ENCODE results near the gene ADAMTS17. TPM values are rescaled to one million over a fixed set of nuclear protein-coding genes. Genes with fewer than 3 reads are reported as not detected.

ADAMTS17 gene
- total RNA-seq, 1 experiment from 2014 or later, result 4.2 TPM

DNA sequence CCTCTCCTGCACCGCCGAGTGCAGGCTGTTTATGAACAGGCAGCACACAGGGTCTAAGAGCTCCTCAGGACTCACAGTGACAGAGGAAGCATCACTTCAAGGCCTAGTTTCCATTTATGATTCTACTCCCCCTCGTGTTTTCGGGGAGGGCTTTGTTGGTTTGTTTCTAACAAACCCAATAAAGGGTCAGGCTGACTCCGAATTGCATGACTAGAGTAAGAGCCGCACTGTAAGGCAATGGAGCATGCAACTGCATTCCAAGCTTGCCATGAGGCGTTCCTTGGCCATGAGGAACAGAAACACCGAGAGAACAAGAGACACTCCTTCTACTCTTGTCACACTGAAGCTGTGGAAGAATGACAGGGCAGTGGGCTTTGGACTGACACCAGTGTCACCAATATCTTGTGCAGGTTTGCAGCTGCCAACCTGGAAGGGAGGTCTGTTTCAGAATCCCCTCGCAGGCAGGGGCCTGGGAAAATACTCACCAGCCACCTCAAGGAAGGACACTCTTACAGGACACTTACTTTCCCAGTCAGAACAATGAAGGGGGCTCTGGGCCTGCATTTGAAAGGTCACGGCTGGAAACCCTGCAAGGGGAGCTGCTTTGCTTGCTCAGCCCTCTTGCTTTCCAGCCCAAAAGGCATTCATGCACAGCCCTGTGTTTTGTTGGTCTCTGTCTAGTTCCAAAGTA lies 96.8 kb downstream of the ADAMTS17 start:
- intact Hi-C loops (cut with micrococcal nuclease), result no loop called here
- Histone ChIP-seq H3K27me3 (ENCODE audit: insufficient read depth, low read length) (no peaks in the 10 kb centered on the region), H3K9me2 (ENCODE audit: insufficient read depth) (no peaks in the 10 kb centered on the region), H3K4me2 (ENCODE audit: low read length) (no peak overlapping the region), H3K4me1 (ENCODE audit: control insufficient read depth in 1 of 2, insufficient read depth in 2 of 2, low read length in 2 of 2) (peaks cover 4 to 15% of the 10 kb centered on the region in 2 experiments; a peak in 3 of 4 replicates), H3K9me3 (ENCODE audit: control insufficient read depth in 1 of 2, insufficient read depth in 1 of 2, low read depth in 1 of 2, low read length in 2 of 2) (no peaks in the 10 kb centered on the region), H2AFZ (ENCODE audit: low read depth, low read length, poor library complexity, severe bottlenecking) (no peak overlapping the region), H3K9ac (ENCODE audit: low read length) (no peak overlapping the region), H3K79me2 (ENCODE audit: insufficient read depth, low read length) (no peaks in the 10 kb centered on the region), H3K27ac (ENCODE audit: low read depth, low read length) (no peak overlapping the region), H4K20me1 (ENCODE audit: insufficient read depth) (no peaks in the 10 kb centered on the region), H3K36me3 (ENCODE audit: control insufficient read depth in 1 of 2, insufficient read depth in 2 of 2, low read length in 2 of 2) (no peaks in the 10 kb centered on the region), H3K4me3 (replicated peaks in 1 of 2; ENCODE audit: low read depth in 1 of 2, low read length in 2 of 2) (no peak overlapping the region)
- ATAC-seq (no peak), DNase-seq (ENCODE audit: low read depth, low spot score) (no peak)
- ChIA-PET RAD21 (ENCODE audit: low non-redundant PET in 1 of 2, low total read pairs in 2 of 2, uncharacterized antibody in 2 of 2, unreplicated experiment in 2 of 2) (no interaction called here), POLR2A (no interaction called here), CTCF (no interaction called here)
- no peak for TF ChIP-seq JUND (IDR thresholded peaks at IDR 0.05)
- no peak for TF ChIP-seq SIN3A (IDR thresholded peaks at IDR 0.05; ENCODE audit: low read depth)
- no peak for TF ChIP-seq CBX3 (IDR thresholded peaks at IDR 0.05; ENCODE audit: low read depth)
- BruUV-seq (replicated peaks), result no TSS peak

DNA sequence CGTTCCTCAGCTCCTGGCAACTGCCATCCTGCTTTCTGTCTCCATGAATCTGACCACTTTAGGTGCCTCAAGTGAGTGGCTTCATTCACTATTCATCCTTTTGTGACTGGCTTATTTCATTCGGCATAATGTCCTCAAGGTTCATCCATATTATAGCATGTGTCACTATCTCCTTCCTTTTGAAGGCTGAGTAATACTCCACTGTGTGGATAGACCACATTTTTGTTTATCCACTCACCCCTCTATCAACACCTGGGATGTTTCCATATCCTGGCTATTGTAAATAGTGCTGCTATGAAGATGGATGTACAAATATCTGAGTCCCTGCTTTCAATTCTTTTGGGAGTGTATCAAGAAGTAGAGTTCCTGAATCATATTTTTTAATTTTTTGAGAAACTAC lies 98.8 kb downstream of the ADAMTS17 start:
- CTCF ChIA-PET, result no interaction called here
- H4K20me1 ChIP-seq (ENCODE audit: insufficient read depth), result no peaks in the 10 kb centered on the region
- H2AFZ ChIP-seq (ENCODE audit: low read depth, low read length, poor library complexity, severe bottlenecking), result no peak overlapping the region
- no TSS peak for BruUV-seq (replicated peaks)
- no peak overlapping the region for H3K27ac ChIP-seq (ENCODE audit: low read depth, low read length)
- DNase-seq (ENCODE audit: low read depth, low spot score) (no peak), ATAC-seq (no peak)
- POLR2A ChIA-PET, result no interaction called here
- no peaks in the 10 kb centered on the region for H3K79me2 ChIP-seq (ENCODE audit: insufficient read depth, low read length)
- no peaks in the 10 kb centered on the region for H3K36me3 ChIP-seq (ENCODE audit: control insufficient read depth in 1 of 2, insufficient read depth in 2 of 2, low read length in 2 of 2)
- RAD21 ChIA-PET (ENCODE audit: low non-redundant PET in 1 of 2, low total read pairs in 2 of 2, uncharacterized antibody in 2 of 2, unreplicated experiment in 2 of 2), result no interaction called here
- no peak overlapping the region for H3K4me2 ChIP-seq (ENCODE audit: low read length)
- H3K9ac ChIP-seq (ENCODE audit: low read length), result no peak overlapping the region
- H3K9me2 ChIP-seq (ENCODE audit: insufficient read depth), result no peaks in the 10 kb centered on the region
- no peaks in the 10 kb centered on the region for H3K9me3 ChIP-seq (ENCODE audit: control insufficient read depth in 1 of 2, insufficient read depth in 1 of 2, low read depth in 1 of 2, low read length in 2 of 2)
- H3K4me1 ChIP-seq (ENCODE audit: control insufficient read depth in 1 of 2, insufficient read depth in 2 of 2, low read length in 2 of 2), result peaks cover 4 to 15% of the 10 kb centered on the region in 2 experiments; a peak in 3 of 4 replicates
- no peaks in the 10 kb centered on the region for H3K27me3 ChIP-seq (ENCODE audit: insufficient read depth, low read length)
- no peak overlapping the region for H3K4me3 ChIP-seq (replicated peaks in 1 of 2; ENCODE audit: low read depth in 1 of 2, low read length in 2 of 2)
- intact Hi-C loops (cut with micrococcal nuclease), result no loop called here
- TF ChIP-seq SRF (IDR thresholded peaks at IDR 0.05; ENCODE audit: low read depth), result no peak
- TF ChIP-seq YY1 (IDR thresholded peaks at IDR 0.05; ENCODE audit: extremely low read depth, insufficient replicate concordance, low read depth, low read length), result no peak
- TF ChIP-seq, protein P1, sequence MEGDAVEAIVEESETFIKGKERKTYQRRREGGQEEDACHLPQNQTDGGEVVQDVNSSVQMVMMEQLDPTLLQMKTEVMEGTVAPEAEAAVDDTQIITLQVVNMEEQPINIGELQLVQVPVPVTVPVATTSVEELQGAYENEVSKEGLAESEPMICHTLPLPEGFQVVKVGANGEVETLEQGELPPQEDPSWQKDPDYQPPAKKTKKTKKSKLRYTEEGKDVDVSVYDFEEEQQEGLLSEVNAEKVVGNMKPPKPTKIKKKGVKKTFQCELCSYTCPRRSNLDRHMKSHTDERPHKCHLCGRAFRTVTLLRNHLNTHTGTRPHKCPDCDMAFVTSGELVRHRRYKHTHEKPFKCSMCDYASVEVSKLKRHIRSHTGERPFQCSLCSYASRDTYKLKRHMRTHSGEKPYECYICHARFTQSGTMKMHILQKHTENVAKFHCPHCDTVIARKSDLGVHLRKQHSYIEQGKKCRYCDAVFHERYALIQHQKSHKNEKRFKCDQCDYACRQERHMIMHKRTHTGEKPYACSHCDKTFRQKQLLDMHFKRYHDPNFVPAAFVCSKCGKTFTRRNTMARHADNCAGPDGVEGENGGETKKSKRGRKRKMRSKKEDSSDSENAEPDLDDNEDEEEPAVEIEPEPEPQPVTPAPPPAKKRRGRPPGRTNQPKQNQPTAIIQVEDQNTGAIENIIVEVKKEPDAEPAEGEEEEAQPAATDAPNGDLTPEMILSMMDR (IDR thresholded peaks at IDR 0.05 in 2 of 3, conservative IDR thresholded peaks at IDR 0.05 in 1 of 3; ENCODE audit: borderline replicate concordance in 1 of 3, insufficient read depth in 1 of 3, low read depth in 2 of 3, low read length in 2 of 3), result no peak
- TF ChIP-seq, protein P2, sequence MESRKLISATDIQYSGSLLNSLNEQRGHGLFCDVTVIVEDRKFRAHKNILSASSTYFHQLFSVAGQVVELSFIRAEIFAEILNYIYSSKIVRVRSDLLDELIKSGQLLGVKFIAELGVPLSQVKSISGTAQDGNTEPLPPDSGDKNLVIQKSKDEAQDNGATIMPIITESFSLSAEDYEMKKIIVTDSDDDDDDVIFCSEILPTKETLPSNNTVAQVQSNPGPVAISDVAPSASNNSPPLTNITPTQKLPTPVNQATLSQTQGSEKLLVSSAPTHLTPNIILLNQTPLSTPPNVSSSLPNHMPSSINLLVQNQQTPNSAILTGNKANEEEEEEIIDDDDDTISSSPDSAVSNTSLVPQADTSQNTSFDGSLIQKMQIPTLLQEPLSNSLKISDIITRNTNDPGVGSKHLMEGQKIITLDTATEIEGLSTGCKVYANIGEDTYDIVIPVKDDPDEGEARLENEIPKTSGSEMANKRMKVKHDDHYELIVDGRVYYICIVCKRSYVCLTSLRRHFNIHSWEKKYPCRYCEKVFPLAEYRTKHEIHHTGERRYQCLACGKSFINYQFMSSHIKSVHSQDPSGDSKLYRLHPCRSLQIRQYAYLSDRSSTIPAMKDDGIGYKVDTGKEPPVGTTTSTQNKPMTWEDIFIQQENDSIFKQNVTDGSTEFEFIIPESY (IDR thresholded peaks at IDR 0.05; ENCODE audit: extremely low read depth, insufficient replicate concordance, low read length), result no peak
- no peak for TF ChIP-seq ZNF274 (IDR thresholded peaks at IDR 0.05; ENCODE audit: low read depth, low read length)
- TF ChIP-seq TCF7L2 (IDR thresholded peaks at IDR 0.05; ENCODE audit: borderline replicate concordance, extremely low read depth, insufficient read depth, insufficient read length), result no peak
- no peak for TF ChIP-seq CEBPB (IDR thresholded peaks at IDR 0.05; ENCODE audit: low read depth)
- no peak for TF ChIP-seq ELF1 (IDR thresholded peaks at IDR 0.05; ENCODE audit: borderline replicate concordance, low read depth)
- no peak for TF ChIP-seq EZH2 (IDR thresholded peaks at IDR 0.05)
- no peak for TF ChIP-seq POLR2AphosphoS5 (IDR thresholded peaks at IDR 0.05; ENCODE audit: low read depth, low read length)
- no peak for TF ChIP-seq RAD21 (IDR thresholded peaks at IDR 0.05; ENCODE audit: low read depth)

Measured in HCT116 (cell line).